DMS79 treated with DMSO at 0.1 percent for 48 hours (cell line): ENCODE results near the gene POPDC2.

Experiments
- DNase-seq: peaks from one replicate; lab custom pipeline; 2025; lab: John Stamatoyannopoulos, UW

The POPDC2 gene

DNA sequence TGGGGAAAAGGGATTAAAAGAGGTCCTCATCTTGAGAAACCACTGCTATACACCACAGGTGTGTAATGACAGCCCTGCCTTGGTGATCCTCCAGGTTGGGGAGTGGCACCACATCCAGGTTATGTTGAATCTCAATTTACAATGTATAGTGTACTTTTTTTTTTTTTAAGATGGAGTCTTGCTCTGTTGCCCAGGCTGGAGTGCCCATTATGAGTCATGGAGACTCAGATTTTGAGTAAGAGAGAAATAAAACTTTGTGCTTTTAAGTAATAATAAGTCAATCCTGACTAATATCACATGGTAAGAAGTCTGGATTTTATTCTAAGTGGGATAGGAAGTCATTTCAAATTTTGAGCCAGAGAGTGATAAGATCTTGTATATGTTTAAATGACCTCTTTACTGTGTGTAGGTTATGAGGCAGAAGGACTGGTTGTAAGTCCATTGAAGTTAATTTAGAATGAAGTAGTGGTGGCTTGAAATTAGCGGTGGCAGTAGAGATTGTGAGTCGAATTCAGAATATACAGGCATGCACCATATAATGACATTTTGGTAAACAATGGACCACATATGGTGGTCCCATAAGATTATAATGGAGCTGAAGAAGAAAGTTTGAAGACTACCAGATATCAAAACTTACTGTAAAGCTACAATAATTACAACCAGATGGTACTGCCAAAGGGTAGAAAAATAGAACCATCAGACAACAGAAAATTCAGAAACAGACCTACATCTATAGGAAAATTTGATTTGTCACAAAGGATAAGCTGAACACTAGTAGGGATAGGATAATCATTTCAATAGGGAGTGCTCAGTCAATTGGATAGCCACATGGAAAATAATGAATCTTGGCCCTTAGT, 20.7 kb downstream of the POPDC2 start:
- DNase-seq, result no peak

DNA sequence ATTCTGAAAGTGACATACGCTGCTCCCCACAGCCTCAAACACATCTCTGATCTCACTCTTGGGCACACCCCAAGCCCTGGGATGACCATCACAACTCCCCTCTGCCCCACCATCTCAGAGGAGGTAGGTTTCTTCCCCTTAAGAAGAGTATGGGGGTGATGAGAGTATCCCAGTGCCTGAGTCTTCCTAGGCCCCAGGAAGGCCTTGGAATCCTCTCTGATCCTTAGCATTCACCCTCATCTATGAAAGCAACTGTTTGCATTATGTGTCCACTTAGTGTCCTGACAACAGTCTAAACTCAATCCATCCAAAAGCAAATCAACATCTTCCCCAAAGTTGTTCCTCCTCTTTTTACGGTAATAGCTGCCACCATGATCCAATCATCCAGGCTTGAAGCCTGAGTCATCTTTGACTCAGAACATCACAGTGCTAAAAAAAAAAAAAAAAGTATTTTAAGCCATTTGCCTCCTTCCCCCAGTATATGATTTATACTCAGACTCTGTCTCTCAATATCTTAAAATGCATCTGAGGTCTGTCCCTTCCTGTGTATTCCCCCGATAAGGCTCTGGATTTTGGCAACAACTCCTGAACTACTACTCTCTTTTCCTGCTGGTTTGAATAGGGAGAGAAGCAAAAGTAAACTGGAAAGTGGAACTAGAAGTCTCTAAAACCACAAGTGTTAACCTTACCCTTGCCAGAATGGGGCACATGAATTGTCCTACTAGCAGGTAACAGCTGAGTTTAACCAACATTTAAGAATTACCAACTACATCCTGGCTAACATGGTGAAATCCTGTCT, 22.5 kb downstream of the POPDC2 start:
- no peak for DNase-seq

DNA sequence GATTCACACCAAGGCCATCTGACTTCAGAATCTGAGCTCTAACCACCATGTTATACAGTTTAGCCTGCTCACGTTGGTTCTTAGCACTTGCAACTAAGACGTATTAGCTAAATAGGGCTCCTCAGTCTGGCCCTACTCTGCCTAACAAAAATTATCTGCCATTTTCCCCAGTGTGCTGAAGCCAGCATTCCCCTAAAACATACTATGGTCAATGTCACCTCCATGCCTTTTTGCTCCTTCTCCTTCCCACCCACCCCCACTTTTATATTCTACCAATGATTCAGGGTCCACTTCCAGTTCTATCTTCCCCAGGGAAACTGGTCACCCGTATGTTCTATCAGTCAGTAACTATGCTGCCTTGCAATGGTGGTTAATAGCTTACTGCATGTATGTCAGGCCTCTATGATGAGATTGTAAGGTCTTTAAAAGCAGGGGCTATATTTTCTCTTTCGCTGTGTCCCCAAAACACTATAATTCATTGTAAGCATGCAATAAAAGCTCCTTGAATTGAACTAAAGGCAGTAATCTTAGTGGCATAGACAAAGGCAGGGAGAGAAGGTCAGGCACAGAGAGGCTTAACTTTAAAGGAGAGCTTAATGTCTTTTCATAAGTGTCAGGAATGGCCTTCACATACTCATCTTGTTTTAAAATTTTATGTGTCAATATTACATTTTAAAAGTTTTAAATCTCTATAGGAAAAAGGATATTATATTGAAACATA, 23.3 kb downstream of the POPDC2 start:
- DNase-seq, result no peak

DNA sequence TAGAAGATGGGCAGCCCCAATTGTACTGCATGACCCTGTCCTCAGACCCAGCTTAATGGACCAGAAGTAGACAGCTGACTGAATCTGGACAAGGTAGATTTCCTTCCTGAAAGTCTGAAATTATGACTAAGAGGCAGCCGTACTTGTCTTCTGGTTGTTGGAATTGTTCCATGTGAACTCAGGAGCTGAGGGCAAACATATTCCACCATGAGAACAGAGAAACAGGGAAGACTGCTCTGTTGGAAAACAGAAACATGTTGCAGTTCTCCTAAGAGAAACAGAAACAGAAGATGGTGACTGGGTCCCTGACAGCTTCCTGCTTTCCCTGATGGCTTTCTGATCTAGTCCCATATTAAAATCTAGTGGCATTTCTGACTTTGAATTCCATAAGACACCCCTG, 24.1 kb downstream of the POPDC2 start:
- DNase-seq, result no peak

DNA sequence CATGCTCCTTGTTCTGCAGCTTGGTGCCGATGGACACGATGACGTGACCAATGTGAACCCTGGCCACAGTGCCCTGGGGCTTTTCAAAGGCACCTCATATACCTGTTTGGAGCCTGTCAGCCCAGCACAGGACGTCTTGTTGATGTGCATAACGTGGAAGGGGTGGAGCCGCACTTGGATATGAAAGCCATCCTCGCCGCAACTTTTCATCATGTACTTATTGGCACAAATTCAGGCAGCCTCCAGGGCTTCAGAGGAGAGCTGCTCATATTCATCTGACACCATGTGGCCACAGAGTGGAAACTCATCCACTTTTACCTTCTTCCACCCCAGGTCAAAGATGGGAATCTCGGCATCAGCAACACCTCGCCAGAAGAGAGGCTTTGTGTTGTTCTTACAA, 24.7 kb downstream of the POPDC2 start:
- no peak for DNase-seq

DNA sequence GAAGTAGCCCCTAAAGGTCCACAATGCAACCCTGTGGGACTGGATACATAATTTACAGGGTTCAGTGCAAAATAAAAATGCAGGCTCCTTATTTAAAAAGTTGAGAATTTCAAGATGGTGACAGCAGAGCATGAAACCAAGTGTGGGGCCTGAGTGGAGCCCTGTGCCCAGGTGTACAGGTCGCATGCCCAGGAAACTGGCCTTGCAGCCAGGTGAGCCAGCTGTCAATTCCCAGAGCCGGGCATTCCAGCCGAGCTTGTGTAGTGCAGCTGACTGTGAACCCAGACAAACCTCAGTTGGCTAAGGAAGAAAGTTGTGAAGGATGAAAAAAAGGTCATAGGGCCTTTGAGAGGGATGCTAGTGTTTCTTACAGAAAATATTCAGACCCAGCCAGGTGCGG, 27.6 kb downstream of the POPDC2 start:
- DNase-seq, result no peak

DNA sequence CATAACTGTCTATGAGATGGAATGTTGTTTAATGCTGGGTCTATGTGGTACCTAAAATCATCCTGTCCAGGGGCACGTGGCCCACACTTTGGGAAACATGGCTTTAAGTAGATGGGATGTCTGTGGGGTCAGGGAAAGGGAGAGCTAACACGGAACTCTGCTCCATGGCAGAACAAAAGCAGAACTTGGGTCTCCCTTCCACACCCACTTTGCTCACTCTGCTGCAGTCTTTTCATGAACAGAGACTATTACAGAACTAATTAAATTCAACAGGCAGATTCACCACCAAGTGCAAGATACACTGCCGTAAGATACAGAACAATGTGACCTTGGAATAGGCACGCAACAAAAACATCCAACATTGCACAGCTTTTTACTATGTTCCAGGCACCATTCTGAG, 28.2 kb downstream of the POPDC2 start:
- no peak for DNase-seq

DNA sequence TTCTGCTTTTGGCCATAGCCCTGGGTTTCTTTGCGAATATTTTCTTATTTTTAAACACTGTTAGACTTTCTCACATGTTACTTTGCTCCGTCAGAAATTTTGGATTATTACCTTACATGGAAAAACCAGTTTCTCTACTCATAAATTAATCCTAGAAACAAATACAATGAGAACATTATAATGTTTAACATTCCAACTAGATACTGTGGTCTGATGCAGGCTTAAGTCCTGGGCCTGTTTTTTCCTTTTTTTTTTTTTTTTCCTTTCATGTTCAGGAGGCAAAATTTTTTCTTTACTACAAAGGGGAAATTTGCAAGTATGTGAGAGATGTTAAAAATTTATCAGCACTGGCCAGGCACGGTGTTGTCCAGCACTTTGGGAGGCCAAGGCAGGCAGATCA, 28.9 kb downstream of the POPDC2 start:
- no peak for DNase-seq

DNA sequence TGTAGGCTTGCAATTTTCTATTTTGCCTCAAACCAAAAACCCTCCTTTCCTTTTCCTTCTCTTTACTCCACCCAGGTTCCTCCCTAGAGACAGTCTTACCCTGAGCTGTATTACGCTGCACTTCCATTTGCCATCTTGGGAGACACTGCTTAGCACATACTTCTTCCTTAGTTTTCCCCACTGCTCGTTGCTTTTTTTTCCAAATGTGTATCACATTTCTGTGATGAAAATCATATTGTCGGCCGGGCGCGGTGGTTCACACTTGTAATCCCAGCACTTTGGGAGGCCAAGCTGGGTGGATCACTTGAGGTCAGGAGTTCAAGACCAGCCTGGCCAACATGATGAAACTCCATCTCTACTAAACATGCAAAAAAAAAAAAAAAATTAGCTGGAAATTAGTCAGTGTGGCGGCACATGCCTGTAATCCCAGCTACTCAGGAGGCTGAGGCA, 29.5 kb downstream of the POPDC2 start:
- DNase-seq, result no peak

DNA sequence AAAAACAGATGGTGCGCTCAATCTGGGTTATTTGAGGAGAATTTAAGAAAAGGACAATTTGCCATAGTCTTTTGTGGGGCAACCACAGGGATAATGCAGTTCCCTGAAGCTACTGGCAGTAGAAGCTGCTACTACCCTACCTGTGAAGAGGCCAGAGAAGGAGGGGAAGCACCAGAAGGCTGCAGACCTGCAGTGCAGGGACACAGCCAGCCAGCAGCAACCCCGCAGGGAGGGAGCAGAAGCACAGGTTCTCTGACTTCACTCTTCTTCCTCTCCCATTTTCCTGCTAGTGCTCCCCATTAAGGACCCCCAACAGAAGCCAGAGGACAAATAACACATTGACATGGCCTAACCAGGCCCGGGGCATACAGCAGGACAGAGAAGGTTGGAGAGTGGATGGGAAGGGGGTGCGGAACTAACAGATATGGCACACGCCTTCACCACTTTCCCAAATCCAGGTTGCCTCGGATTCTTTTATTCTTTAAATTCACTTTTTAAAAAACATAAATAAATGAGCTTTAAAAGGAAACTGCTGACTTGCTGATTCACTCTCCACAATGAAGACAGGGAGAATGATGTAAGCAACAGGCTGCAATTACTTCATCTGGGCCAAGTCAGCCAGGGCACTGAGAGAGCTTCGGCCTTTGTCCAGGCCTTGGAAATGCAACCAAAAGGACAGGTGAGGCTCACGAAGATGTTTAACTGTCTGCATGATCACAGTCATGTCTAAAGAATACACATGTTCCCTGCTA, 30.1 kb downstream of the POPDC2 start:
- DNase-seq, result no peak

DNA sequence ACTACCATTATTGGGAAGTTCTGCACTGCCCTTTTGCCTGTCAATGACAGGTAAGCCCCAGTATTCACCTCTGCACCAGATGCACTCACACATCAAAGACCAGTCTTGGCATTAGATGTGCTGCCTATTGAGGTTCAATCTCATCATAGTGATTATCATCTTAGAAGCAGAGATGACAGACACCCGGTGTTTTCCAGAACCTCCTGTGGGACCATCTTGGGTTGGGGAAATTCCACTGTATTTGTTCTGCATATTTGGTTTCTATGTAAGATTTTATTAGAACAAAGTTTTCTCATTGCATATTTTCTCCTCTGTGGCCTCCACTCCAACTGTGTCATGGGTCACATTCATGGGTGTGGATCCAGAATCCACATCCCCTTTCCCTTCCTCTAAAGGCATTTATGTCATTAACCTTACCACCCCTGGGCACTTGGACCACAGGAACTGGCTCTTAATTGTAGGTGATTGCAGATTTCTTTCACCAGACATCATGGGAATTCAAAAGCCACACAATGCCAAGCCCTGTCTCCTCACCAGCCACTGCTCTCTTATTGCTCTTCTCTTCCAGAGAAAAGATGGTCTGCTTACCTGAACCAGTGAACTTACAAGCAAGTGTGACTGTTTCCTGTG, 31.5 kb downstream of the POPDC2 start:
- no peak for DNase-seq

DNA sequence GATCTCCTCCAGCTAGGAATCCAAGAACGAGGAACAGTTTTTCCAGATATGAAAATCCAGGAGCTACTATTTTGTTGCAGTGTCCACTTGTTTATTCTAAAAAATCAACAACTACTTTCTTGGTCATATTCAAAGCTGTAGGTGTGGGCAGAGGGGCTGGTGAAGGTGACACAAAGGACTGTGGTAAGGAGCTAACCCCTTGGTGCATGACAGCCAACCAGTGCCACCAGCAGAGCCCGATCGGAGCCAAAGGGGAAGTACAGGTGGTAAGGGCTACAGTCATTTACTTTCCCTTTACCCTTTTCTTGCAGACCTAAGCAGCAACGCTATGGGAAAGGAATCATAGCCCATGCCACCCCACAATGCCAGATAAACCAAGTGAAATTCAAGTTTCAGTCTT, 32.0 kb downstream of the POPDC2 start:
- DNase-seq, result no peak

DNA sequence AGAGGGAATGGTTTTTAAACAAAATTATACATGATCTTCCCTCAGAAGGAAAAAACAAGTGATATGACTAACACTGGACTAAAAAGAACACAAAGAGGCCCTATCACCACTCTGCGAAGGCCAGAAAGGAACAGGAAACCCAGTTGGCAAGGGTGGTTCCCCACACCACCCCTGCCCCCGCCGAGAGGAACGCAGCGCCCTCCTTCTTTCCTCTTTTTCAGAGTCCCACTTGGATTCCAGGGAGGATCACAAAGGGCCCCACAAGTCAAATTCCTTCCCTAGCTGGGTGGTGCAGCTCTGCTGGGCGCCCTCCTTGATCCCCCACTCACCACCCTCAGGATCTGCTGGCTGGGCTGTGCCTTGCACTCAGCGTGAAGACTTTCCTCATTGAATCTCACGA, 32.9 kb downstream of the POPDC2 start:
- DNase-seq, result no peak

DNA sequence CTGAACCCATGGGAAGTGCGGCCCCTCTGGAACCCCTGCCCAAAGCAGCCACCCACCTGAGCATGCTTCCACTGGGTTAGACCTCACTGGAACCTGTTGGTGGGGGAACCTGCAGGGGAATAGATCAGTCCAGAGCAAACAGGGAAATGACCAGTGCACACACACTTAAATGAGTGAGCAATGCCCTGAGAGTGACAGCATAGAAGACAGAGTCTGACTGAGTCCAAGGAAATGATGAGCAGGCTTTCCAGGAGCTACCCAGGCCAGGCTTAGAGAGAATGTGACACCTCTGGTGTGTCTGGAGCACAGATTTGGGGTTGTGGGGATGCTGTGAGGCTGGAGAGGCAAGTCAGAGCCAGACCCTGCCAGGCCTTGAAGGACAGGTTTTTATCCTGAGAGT, 34.2 kb downstream of the POPDC2 start:
- no peak for DNase-seq

DNA sequence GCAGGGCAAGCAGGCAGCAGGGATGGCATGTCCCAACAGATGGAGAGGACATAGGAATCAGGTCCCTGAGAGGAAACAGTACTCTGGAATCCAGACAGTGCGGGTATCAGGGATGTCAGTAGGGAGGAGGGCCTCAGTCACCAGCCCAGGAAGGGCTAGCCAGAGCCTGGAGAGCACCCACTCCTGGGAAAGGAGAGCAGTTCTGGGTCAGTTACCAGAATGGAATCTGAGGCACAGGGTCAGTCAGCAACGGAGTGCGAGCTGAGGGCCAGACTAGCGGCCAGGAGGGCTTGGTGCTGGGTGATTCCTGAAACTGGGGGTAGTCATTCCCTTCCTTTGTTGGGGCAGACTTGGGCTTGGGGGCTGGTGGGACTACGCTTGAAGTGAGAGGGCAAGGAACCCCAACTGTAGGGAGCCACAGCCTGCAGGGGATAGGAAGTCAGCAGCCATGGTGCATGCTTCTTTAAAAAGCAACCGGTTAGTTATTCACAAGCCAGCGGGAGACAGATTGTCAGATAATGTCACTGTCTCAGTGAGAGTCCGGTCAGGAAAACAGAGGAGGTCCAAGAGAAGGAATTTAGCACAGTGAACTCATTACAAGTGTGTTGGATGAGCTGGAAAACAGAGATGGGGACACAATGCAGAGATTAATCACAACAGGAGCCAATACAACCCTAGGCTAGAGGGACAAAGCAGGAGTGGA, 34.8 kb downstream of the POPDC2 start:
- no peak for DNase-seq

DNA sequence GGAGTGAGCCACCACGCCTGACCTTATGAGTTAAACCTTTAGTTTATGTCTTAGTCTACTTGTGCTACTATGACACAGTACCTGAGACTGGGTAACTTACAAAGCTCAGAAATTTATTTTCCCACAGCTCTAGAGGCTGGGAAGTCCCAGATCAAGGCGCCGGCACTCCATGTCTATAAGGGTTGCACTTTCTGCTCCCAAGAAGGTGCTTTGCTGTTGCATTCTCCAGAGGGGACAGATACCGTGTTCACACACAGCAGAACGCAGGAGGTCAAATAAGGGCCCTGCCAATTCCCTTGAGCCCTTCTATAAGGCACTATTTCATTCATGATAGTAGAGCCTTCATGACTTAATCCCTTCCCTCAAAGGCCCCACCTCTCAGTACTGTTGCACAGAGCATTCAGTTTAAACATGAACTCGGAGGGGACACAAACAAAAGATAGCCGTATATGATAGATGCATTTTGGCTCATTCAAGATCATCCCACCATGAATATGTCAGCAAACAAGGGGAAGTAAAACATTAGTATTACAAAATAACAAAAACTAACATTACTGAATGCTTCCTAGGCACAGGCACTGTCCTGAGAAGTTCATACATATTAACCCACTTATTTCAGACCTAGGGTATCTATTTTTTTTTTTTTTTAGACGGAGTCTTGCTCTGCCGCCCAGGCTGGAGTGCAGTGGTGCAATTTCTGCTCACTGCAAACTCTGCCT, 36.2 kb downstream of the POPDC2 start:
- no peak for DNase-seq

DNA sequence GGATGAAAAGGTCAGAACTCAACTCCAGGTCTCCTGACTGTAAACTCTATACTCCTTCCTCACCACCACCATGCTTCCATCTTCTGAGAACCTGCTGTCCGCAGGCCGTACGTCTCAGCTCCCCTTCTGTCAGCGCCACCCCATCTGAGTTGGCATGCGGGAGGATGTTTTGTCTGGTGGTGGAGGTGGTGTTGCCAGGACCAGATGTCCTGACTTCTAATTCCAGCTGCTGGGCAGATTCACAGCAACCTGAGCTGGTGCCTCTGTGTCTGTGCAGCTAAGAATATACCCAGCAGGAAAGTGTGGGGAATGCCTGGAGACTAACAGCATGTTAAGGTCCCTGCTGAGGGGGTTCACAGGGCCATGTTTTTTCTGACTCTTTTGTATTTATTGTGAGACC, 39.5 kb downstream of the POPDC2 start:
- DNase-seq, result no peak

DNA sequence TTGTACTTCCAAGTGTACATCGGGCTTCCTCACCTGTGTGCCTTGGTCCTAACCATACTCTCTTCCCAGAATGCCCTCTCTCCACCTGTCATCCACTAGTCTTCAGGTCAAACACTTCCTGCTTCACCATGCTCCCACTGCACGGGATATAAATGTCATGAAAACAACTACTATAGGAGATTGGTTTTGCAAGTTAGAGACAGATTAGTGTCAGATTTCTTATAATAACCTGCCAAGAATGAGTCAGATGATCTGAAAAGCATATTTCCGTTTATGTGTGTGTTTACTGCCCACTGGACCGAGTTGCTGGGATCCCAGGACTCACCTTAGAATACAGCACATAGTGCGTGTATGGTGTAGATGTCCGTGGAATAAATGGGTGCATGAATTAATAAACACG, 41.3 kb downstream of the POPDC2 start:
- DNase-seq, result no peak

DNA sequence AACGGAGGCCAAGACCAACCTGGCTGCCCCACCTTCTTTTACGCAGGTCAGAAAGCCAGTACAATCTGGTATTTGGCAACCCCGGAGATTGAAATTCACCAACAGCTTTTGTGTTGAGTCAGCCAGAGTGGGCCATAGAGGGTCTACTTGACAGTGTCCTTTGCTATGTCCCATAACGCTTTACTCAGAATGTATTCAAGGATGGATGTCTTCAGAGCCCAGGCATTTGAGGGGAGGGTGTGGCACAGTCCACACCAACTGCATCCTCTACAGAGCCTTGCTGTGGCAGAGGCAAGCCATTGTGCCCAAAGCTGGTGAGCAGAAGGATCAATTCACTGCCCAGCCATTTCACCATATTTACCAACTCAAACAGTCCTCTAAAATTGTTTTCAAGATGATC, 44.3 kb downstream of the POPDC2 start:
- no peak for DNase-seq

DNA sequence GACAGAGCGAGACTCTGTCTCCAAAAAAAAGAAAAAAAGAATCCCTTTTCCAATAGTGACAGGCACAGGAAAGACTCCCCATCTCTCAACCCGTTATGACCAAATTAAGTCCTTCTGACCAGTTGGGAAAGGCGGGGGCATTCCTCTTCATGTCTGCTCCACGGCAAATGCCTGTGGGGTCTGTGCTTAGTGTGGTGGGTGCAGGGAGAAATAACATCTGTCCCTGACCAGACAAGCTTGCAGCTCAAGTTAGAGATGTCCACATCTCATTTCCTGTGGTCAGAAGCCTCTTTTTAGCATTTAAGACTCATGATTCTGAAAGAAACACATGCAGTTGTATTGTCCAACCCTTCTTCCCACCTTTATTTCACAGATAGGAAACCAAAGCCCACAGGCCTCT, 46.5 kb downstream of the POPDC2 start:
- DNase-seq, result no peak
